Vagina (tissue), 2 donors: ENCODE results near the gene RAB17.

Experiments
- CTCF ChIP-seq, 3 experiments: fragments of 450-650 bp in 2 of 3; fragments of 200-600 bp in 1 of 3; sonication (generic) in 1 of 3; IDR thresholded peaks; one replicate each; pipeline ENCODE4 v1.5.1; 2017 to 2019; ENCODE audit warnings: antibody characterized with exemption in 3 of 3, mild to moderate bottlenecking in 2 of 3, moderate library complexity in 2 of 3
- POLR2A ChIP-seq, 2 donors: fragments of 450-650 bp; IDR thresholded peaks; one replicate each; pipeline ENCODE4 v1.6.1; 2017; ENCODE audit warnings: antibody characterized with exemption in 2 of 2, mild to moderate bottlenecking in 2 of 2, moderate library complexity in 2 of 2

GRCh38 chr2:237602409-237602808 is 11.9 kb upstream of the RAB17 start:
- TF ChIP-seq CTCF (IDR thresholded peaks at IDR 0.05) (no peak), POLR2A (IDR thresholded peaks at IDR 0.05) (no peak)
